NT2/D1 (cell line): Measurements from ENCODE around the gene MCTS1.
A peak's percentile ranks its signal among the peaks of the same experiment; 100 is the strongest.

Source experiments
- DNase-seq: peaks from one replicate; pipeline ENCODE4 v3.0.0-alpha.2; 2011; ENCODE audit warnings: low read depth, low spot score
- H3K27me3 ChIP-seq: 2 replicates; pipeline ENCODE4 v1.6.0; 2011; ENCODE audit warnings: mild to moderate bottlenecking; ENCODE audit not compliant: insufficient read length, insufficient read depth
- H3K36me3 ChIP-seq: 2 replicates; pipeline ENCODE4 v1.6.1; 2011; ENCODE audit warnings: mild to moderate bottlenecking, low read length, mixed read lengths; ENCODE audit not compliant: insufficient read depth, insufficient read length
- H3K4me1 ChIP-seq: 2 replicates; pipeline ENCODE4 v1.5.1; 2011; ENCODE audit not compliant: insufficient read depth, insufficient read length
- H3K4me3 ChIP-seq: 2 replicates; pipeline ENCODE4 v1.5.1; 2011; ENCODE audit warnings: low read depth; ENCODE audit not compliant: insufficient read length
- H3K9ac ChIP-seq: 2 replicates; pipeline ENCODE4 v1.6.0; 2011; ENCODE audit warnings: low read depth; ENCODE audit not compliant: insufficient read length
- H3K9me3 ChIP-seq: 2 replicates; pipeline ENCODE4 v1.5.1; 2011; ENCODE audit warnings: mild to moderate bottlenecking, low read length; ENCODE audit not compliant: insufficient read depth
- SUZ12 ChIP-seq: IDR thresholded peaks from 2 replicates; pipeline ENCODE4 v1.6.1; 2011; ENCODE audit not compliant: insufficient read length, insufficient read depth; ENCODE audit errors: extremely low read depth
- YY1 ChIP-seq: IDR thresholded peaks from 2 replicates; pipeline ENCODE4 v1.6.1; 2011; ENCODE audit not compliant: insufficient read length, insufficient read depth
- ZNF274 ChIP-seq: IDR thresholded peaks from 2 replicates; pipeline ENCODE4 v1.6.1; 2011; ENCODE audit warnings: mild to moderate bottlenecking, low read depth, low read length

Gene MCTS1

DNA sequence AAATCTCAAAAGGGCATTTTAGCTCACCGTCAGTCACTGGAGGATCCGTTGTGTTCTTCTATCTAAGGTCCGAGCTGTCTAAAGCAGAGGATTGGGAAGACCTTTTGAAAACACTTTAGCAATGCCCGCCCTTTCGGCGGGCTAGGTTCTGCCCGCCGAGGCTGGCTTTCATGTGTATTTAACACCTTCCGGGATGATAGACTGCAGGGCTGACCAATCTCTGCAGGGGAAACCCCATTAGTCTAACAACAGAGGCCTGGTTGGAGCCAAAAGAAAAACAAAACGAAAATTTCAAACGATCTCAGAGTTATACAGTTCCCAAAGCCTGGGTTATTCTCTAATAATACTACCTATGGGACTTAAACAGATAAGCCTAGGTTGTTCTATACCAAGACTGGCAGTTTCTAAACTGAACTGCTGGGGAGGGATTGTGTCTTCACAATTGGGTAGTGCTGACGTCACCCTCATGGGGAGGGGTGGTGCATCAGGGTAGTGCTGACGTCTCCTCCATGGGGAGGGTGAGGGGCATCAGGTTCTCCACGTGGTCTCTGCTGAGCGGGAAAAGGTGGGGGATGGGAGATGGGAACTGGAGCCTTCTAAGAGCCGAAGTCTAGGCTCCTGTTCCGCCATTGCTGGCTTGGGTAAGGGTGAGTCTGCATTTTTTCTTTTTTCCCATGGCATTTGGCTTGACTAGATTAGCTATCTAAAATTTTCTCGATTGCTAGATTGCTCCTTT is 28.4 kb upstream of the MCTS1 start:
- no peaks in the 10 kb centered on the region for H3K27me3 ChIP-seq
- no peaks in the 10 kb centered on the region for H3K36me3 ChIP-seq
- no peak overlapping the region for H3K4me3 ChIP-seq
- H3K9ac ChIP-seq: no peak overlapping the region
- H3K4me1 ChIP-seq: no peaks in the 10 kb centered on the region
- TF ChIP-seq YY1: no peak
- TF ChIP-seq ZNF274: no peak
- TF ChIP-seq SUZ12: no peak
- no peak for DNase-seq
- H3K9me3 ChIP-seq: peaks cover 8% of the 10 kb centered on the region; the same call in 1 of the 2 replicates

DNA sequence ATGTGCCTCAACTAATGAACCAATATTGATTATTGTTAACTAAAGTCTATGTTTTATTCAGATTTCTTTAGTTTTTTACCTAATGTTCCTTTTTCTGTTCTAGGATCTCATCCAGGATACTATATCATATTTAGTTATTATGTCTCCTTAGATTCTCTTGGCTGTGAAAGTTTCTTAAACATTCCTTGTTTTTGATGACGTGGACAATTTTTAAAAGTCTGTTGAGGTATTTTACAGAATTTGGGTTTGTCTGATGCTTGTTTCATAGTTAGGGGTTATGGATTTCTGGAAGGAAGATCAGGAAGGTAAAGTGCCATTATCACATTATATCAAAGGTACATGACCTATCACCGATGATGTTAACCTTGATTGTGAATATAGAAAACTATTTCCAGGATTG is 18.2 kb upstream of the MCTS1 start:
- no peak for TF ChIP-seq SUZ12
- TF ChIP-seq YY1: no peak
- TF ChIP-seq ZNF274: no peak
- no peak overlapping the region for H3K9ac ChIP-seq
- H3K4me1 ChIP-seq: no peaks in the 10 kb centered on the region
- no peaks in the 10 kb centered on the region for H3K36me3 ChIP-seq
- no peaks in the 10 kb centered on the region for H3K9me3 ChIP-seq
- no peak for DNase-seq
- H3K27me3 ChIP-seq: no peaks in the 10 kb centered on the region
- H3K4me3 ChIP-seq: no peak overlapping the region

DNA sequence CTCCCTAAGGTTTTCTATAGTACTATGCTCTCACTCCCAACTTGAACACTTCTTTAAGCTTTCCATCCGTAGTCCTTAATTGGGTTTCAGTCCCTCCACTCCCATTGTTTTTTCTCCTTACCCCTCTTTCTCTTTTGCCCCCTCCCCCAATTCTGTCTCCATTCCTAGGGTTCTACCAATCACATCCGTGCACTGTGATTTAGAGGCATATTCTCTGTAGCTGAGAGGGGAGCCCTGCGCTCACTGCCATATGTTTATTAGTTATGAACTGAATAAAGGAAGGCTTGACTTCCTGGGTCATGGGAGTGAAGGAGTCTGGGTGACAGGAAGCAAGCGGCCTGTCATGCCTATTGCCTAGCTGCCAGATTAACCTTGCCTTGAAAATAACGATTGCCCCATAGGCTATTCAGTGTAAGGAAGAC is 471 bp downstream of the MCTS1 start:
- Histone ChIP-seq H3K4me1 (no peaks in the 10 kb centered on the region), H3K9me3 (no peaks in the 10 kb centered on the region), H3K27me3 (no peaks in the 10 kb centered on the region), H3K9ac (peak overlapping the region; percentile 84), H3K4me3 (peak overlapping the region; percentile 76), H3K36me3 (peaks cover 31% of the 10 kb centered on the region)
- DNase-seq: no peak
- no peak for TF ChIP-seq YY1
- no peak for TF ChIP-seq ZNF274
- TF ChIP-seq SUZ12: no peak

DNA sequence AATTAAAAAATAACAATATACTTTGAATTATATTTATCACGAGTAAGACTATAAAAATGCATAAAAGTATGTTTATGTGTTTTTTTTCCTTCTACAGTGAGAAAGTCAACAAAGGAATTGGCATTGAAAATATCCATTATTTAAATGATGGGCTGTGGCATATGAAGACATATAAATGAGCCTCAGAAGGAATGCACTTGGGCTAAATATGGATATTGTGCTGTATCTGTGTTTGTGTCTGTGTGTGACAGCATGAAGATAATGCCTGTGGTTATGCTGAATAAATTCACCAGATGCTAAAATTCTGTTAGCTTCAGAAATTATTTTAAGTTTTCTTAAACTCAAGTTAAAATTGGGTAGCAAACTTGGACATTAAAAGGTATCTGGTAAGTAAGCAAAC is 8.2 kb downstream of the MCTS1 start:
- Histone ChIP-seq H3K9ac (no peak overlapping the region), H3K4me3 (no peak overlapping the region), H3K27me3 (no peaks in the 10 kb centered on the region), H3K4me1 (no peaks in the 10 kb centered on the region), H3K9me3 (no peaks in the 10 kb centered on the region), H3K36me3 (peaks cover 66% of the 10 kb centered on the region)
- TF ChIP-seq YY1 (no peak), ZNF274 (no peak), SUZ12 (no peak)
- no peak for DNase-seq

DNA sequence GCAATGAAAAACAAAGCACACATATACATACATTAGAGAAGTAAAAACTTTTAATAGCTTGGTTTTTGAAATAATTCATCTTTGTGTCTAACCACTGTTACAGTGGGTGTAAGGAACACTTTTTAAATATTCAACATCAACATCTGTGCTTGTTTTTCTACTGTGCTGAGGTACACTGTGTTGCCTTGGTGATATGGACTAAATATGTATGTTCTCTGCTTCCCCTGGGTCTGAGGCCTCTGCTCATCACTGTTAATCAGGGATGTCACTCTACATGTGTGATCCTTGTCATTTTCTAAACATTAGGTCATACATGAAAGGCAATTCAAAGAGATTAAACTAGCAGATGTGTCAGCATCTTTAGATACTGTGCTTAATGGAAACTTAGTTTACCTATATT is 10.9 kb downstream of the MCTS1 start:
- no peaks in the 10 kb centered on the region for H3K27me3 ChIP-seq
- H3K36me3 ChIP-seq: peaks cover 55% of the 10 kb centered on the region
- TF ChIP-seq ZNF274: no peak
- TF ChIP-seq SUZ12: no peak
- no peak for TF ChIP-seq YY1
- no peaks in the 10 kb centered on the region for H3K4me1 ChIP-seq
- H3K4me3 ChIP-seq: no peak overlapping the region
- no peaks in the 10 kb centered on the region for H3K9me3 ChIP-seq
- no peak for DNase-seq
- no peak overlapping the region for H3K9ac ChIP-seq

DNA sequence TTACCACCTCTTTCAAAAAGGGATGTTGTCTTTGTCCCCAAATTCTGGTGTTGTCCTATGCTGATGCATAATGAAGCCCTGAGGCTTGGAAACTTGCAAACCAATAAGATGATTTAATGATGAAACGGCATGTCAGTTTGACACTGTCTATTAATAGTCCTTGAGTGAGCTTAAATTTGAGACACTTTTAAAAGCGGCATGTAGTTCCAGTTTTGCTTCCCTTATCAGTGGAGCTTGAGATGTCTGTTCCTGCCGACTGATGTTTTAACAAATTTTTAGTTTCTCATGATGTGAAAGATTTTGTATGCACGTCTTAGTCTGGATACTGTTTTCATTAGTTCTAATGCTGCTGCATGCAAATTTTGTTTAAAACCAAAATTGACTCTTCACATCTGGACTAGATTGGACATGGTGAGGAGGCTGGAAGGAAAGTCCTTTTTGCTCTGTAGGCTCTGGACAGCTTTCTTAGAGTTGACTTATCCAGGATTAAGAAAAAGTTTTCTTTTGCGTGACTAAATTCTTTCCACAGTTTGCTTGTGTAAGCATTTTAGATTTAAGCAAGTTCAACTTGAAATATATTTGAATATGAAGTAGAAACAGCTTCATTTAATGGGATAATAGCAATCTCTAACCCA is 14.2 kb downstream of the MCTS1 start:
- no peak for DNase-seq
- TF ChIP-seq YY1 (no peak), SUZ12 (no peak), ZNF274 (no peak)
- no peak overlapping the region for H3K4me3 ChIP-seq
- H3K4me1 ChIP-seq: no peaks in the 10 kb centered on the region
- H3K27me3 ChIP-seq: no peaks in the 10 kb centered on the region
- no peak overlapping the region for H3K9ac ChIP-seq
- no peaks in the 10 kb centered on the region for H3K9me3 ChIP-seq
- H3K36me3 ChIP-seq: peaks cover 34% of the 10 kb centered on the region

DNA sequence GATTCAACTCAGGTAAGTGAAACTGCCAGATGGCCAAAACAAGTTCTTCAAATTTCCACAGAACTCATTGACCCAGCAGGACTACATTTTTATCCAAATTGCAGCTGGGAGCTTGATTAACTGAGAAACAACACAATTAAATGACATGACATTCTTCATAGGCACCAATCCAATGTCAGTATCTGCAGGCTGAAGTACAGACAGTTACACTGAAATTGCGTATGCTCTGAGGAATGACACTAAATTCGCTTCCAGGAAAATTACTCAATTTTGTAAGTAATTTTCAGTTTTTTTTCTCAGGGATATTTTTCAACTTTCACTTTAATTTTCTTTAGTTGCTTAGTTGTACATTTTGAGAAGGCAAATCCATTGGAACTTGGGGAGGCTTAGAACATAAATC is 21.5 kb downstream of the MCTS1 start:
- H3K4me3 ChIP-seq: no peak overlapping the region
- peaks cover 6% of the 10 kb centered on the region for H3K36me3 ChIP-seq
- no peak overlapping the region for H3K9ac ChIP-seq
- no peaks in the 10 kb centered on the region for H3K27me3 ChIP-seq
- H3K4me1 ChIP-seq: no peaks in the 10 kb centered on the region
- no peaks in the 10 kb centered on the region for H3K9me3 ChIP-seq
- no peak for DNase-seq
- TF ChIP-seq YY1 (no peak), SUZ12 (no peak), ZNF274 (no peak)
